Suprapubic skin (tissue), 4 donors: ENCODE data around the gene PDE4D. TPM values are rescaled to one million over a fixed set of nuclear protein-coding genes. Genes with fewer than 3 reads are reported as not detected.

Experiments
- DNase-seq, 2 donors: peaks; one replicate each; pipeline ENCODE4 v3.0.0-alpha.2; 2019; ENCODE audit warnings: low spot score in 2 of 2
- H3K27ac ChIP-seq: fragments of 200-600 bp; sonication (generic); one replicate; pipeline ENCODE4 v1.5.1; 2019
- H3K27me3 ChIP-seq: fragments of 200-600 bp; sonication (generic); one replicate; pipeline ENCODE4 v1.5.1; 2019
- H3K36me3 ChIP-seq: fragments of 200-600 bp; sonication (generic); one replicate; pipeline ENCODE4 v1.5.1; 2019
- H3K4me1 ChIP-seq: fragments of 200-600 bp; sonication (generic); one replicate; pipeline ENCODE4 v1.5.1; 2019
- H3K4me3 ChIP-seq: fragments of 200-600 bp; sonication (generic); one replicate; pipeline ENCODE4 v1.5.1; 2019; ENCODE audit warnings: mild to moderate bottlenecking
- H3K9me3 ChIP-seq: fragments of 200-600 bp; sonication (generic); one replicate; pipeline ENCODE4 v1.5.1; 2019
- CTCF ChIP-seq, 2 donors: fragments of 200-600 bp in 1 of 2; fragments of 450-650 bp in 1 of 2; sonication (generic) in 1 of 2; IDR thresholded peaks; one replicate each; pipeline ENCODE4 v1.5.1; 2016 to 2019; ENCODE audit warnings: antibody characterized with exemption in 2 of 2, mild to moderate bottlenecking in 1 of 2, moderate library complexity in 1 of 2
- EP300 ChIP-seq: sonication (generic); formaldehyde crosslinking; IDR thresholded peaks from one replicate; pipeline ENCODE4 v1.6.1; 2017; ENCODE audit warnings: antibody characterized with exemption
- POLR2A ChIP-seq, 2 donors: fragments of 450-650 bp; IDR thresholded peaks; one replicate each; pipeline ENCODE4 v1.6.1; 2017; ENCODE audit warnings: antibody characterized with exemption in 2 of 2, mild to moderate bottlenecking in 2 of 2, moderate library complexity in 2 of 2
- POLR2AphosphoS5 ChIP-seq, 3 donors: sonication (generic); formaldehyde crosslinking; IDR thresholded peaks; one replicate each; pipeline ENCODE4 v1.6.1; 2017; ENCODE audit warnings: antibody characterized with exemption in 3 of 3
- WGBS: methylation state at CpG from one replicate; pipeline ENCODE4 v1.1.5; 2018; 5-methylcytosine and 5-hydroxymethylcytosine counted together
- total RNA-seq, 4 donors: library from RNA; depleted of rRNA; stranded (reverse); fragments of >200 nt; gene quantifications; one replicate each; pipeline ENCODE4 v1.1.0, GENCODE V29; 2016

Gene PDE4D
- total RNA-seq, 4 donors from 2014 or later: 26.8 to 57.2 (median 29.9) TPM

DNA sequence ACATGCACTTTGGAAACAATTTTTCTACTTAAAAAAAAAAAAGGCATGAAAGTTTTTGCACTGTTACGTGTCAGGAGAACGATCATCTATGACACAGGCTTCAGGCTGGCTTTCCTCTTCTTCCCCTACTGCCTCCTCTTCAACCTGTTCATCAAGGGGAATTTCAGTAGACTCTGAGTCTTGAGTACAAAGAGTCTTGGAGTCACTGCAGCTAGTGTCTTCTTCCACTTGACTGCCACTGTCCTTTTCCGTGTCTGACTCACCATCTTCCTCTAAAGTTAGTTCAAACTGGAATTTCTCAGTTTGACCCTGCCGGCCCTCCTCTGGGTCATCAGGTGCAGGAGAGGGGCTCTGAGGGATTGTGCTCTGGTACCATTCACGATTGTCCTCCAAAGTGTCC lies 918.9 kb downstream of the PDE4D start:
- Histone ChIP-seq H3K27me3 (no peaks in the 10 kb centered on the region), H3K4me3 (no peak overlapping the region), H3K27ac (no peak overlapping the region), H3K9me3 (no peaks in the 10 kb centered on the region), H3K4me1 (no peaks in the 10 kb centered on the region), H3K36me3 (peaks cover 28% of the 10 kb centered on the region)
- TF ChIP-seq CTCF (IDR thresholded peaks at IDR 0.05): no peak
- TF ChIP-seq EP300: no peak
- TF ChIP-seq POLR2AphosphoS5 (IDR thresholded peaks at IDR 0.05): no peak
- no peak for TF ChIP-seq POLR2A (IDR thresholded peaks at IDR 0.05)
- 94% methylated on average over 5 of the region's 5 CpGs for WGBS
- no peak for DNase-seq

DNA sequence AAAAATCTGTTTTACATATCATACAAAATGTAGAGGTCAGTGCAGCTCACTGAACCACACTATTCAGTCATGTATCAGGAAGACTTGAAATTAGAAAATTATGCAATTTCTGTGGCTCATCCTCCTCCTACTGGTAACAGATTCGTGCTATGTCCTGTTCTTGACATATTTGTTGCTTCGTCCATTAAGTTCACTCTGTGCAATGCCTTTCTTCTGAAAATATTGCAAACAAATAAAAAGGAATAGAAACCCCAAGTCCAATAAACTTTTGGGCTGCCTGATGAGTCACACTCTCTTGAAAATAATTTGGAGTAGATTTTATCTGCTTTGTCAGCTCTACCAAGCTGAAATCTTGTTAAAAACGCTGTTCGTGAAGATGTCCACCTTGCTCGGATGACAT lies 919.4 kb downstream of the PDE4D start:
- 89% methylated on average over 5 of the region's 5 CpGs for WGBS
- peaks cover 28% of the 10 kb centered on the region for H3K36me3 ChIP-seq

DNA sequence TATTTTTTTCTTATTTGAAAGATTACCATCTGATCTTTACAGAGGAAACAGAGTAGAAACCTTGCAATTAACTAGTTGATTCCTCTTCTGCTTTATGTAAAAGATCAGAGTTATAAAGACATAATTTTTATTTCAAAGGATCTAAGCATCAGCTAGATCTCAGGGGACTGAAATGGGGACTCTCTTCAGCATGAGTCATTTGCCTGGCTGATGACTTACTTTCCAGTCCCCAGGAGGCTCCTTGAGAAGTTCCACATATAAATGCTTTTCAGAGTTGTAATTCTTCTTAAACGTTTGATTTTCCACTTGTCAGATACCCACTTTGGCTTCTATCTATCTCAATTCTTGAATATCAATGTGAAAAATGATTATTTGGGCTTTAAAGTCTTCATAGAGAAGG lies 921.2 kb downstream of the PDE4D start:
- no peak for TF ChIP-seq POLR2AphosphoS5 (IDR thresholded peaks at IDR 0.05)
- TF ChIP-seq POLR2A (IDR thresholded peaks at IDR 0.05): no peak
- no peak for TF ChIP-seq EP300
- no peak for TF ChIP-seq CTCF (IDR thresholded peaks at IDR 0.05)
- no peak overlapping the region for H3K27ac ChIP-seq
- H3K36me3 ChIP-seq: peaks cover 28% of the 10 kb centered on the region
- DNase-seq: no peak
- WGBS: 24% methylated on average over 1 of the region's 1 CpG
- no peaks in the 10 kb centered on the region for H3K4me1 ChIP-seq
- H3K9me3 ChIP-seq: no peaks in the 10 kb centered on the region
- H3K27me3 ChIP-seq: no peaks in the 10 kb centered on the region
- no peak overlapping the region for H3K4me3 ChIP-seq

More for the DNA sequence above, 919.4 kb downstream of the PDE4D start:
- DNase-seq: no peak
- no peaks in the 10 kb centered on the region for H3K27me3 ChIP-seq
- no peaks in the 10 kb centered on the region for H3K4me1 ChIP-seq
- no peak overlapping the region for H3K27ac ChIP-seq
- TF ChIP-seq POLR2AphosphoS5 (IDR thresholded peaks at IDR 0.05) (no peak), POLR2A (IDR thresholded peaks at IDR 0.05) (no peak), EP300 (no peak), CTCF (IDR thresholded peaks at IDR 0.05) (no peak)
- no peaks in the 10 kb centered on the region for H3K9me3 ChIP-seq
- no peak overlapping the region for H3K4me3 ChIP-seq

GRCh38 chr5:58970766-58971165 lies 922.8 kb downstream of the PDE4D start:
- no peak for DNase-seq
- Histone ChIP-seq H3K27me3 (no peaks in the 10 kb centered on the region), H3K9me3 (no peaks in the 10 kb centered on the region), H3K36me3 (peaks cover 18% of the 10 kb centered on the region), H3K27ac (no peak overlapping the region), H3K4me1 (no peaks in the 10 kb centered on the region), H3K4me3 (no peak overlapping the region)
- 62% methylated on average over 2 of the region's 2 CpGs for WGBS
- no peak for TF ChIP-seq EP300
- no peak for TF ChIP-seq POLR2AphosphoS5 (IDR thresholded peaks at IDR 0.05)
- TF ChIP-seq CTCF (IDR thresholded peaks at IDR 0.05): no peak
- no peak for TF ChIP-seq POLR2A (IDR thresholded peaks at IDR 0.05)

DNA sequence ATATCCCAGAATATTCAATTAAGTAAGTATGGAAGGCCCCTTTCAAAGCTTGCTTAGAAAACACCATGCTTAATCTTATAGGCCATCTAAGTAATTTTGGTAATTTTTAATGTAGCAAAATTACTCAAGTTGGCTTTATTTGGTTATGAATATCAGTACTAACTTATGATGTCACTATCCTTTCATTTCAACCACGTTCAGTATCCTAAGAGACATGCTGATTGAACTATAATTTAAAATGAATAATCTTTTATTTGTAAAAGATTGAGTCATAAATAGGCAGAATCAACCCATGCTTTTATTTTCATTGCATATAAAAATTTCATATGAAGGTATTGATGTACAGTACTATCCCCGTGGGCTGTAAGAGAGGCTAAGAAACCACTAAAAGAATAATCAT lies 923.7 kb downstream of the PDE4D start:
- no peaks in the 10 kb centered on the region for H3K4me1 ChIP-seq
- H3K27ac ChIP-seq: no peak overlapping the region
- no peaks in the 10 kb centered on the region for H3K27me3 ChIP-seq
- no peaks in the 10 kb centered on the region for H3K9me3 ChIP-seq
- DNase-seq: no peak
- no peak overlapping the region for H3K4me3 ChIP-seq
- WGBS: 83% methylated on average over 2 of the region's 2 CpGs
- H3K36me3 ChIP-seq: peaks cover 9% of the 10 kb centered on the region
- TF ChIP-seq CTCF (IDR thresholded peaks at IDR 0.05) (no peak), POLR2AphosphoS5 (IDR thresholded peaks at IDR 0.05) (no peak), EP300 (no peak), POLR2A (IDR thresholded peaks at IDR 0.05) (no peak)
